Pancreas (tissue), 10 donors: ENCODE data around the gene LOXL1. TPM values are rescaled to one million over a fixed set of nuclear protein-coding genes. Genes with fewer than 3 reads are reported as not detected.

Experiments
- ATAC-seq, 4 donors: fragments of 200-7000 bp; cut with Tn5 transposase; one replicate each; pipeline versions ENCODE4 v1.8.0 to v1.9.1; 2020; ENCODE audit warnings: mild to moderate bottlenecking in 4 of 4, moderate library complexity in 4 of 4
- DNase-seq, 6 donors: peaks; one replicate each; pipeline ENCODE4 v3.0.0-alpha.2; 2020
- FAIRE-seq: peaks from 2 replicates; lab custom pipeline; 2012; peaks lifted over from hg19 to GRCh38; lab: Jason Lieb, UNC
- H3K27ac ChIP-seq, 4 donors: fragments of 200-600 bp; sonication (generic); 1 replicate in 3 of 4; 2 replicates in 1 of 4; pipeline versions ENCODE4 v1.5.0 to v1.8.0; 2020
- H3K27me3 ChIP-seq, 4 donors: fragments of 200-600 bp; one replicate each; pipeline ENCODE4 v1.8.0; 2021
- H3K36me3 ChIP-seq, 3 donors: fragments of 200-600 bp; sonication (generic) in 1 of 3; one replicate each; pipeline versions ENCODE4 v1.5.0 to v1.8.0; 2020 to 2021
- H3K4me1 ChIP-seq, 3 donors: fragments of 200-600 bp; one replicate each; pipeline ENCODE4 v1.8.0; 2021
- H3K4me3 ChIP-seq, 4 donors: fragments of 200-600 bp; sonication (generic) in 2 of 4; one replicate each; pipeline versions ENCODE4 v1.5.0 to v1.8.0; 2020 to 2021
- H3K9me3 ChIP-seq, 4 donors: fragments of 200-600 bp; one replicate each; pipeline ENCODE4 v1.8.0; 2021
- CTCF ChIP-seq, 4 donors: fragments of 200-600 bp; sonication (generic) in 3 of 4; IDR thresholded peaks; one replicate each; pipeline versions ENCODE4 v1.5.0 to v1.8.0; 2021; ENCODE audit warnings: antibody characterized with exemption in 4 of 4
- WGBS, 2 donors: extraction: QIAGEN DNeasy Blood & Tissue Kit; methylation state at CpG; one replicate each; pipeline ENCODE4 v1.1.7; 2013; 5-methylcytosine and 5-hydroxymethylcytosine counted together
- intact Hi-C, 3 donors: fragments of 100-400 bp; cut with DNase I; formaldehyde crosslinking; loops; one replicate each; pipeline versions ENCODE4 v1.11.1 to v1.14.2; 2022
- polyA plus RNA-seq, 2 donors: library from polyadenylated mRNA; stranded (reverse); fragments of 200-250 nt; gene quantifications; one replicate each; pipeline ENCODE4 v1.2.3, GENCODE V29; 2013
- total RNA-seq, 6 donors: library from RNA; stranded (reverse); fragmentation: NEBNext Ultra II Directional in 4 of 6; extraction: Animal tissue kit (Norgen Biotek cat#: 25700) in 4 of 6; gene quantifications; one replicate each; pipeline versions ENCODE4 v1.2.1 to v1.2.4, GENCODE V29; 2021 to 2023
- donor health status: healthy with polysubstance abuse.
- donor health status: DM: no; HTN: no; CAD: no; lungs with moderate emphysema.
- donor health status: DM: no; HTN: no; CAD: no.
- donor health status: control.
- donor health status: control.
- donor health status: Bipolar disorder and iron deficiency.
- donor health status: DM: yes; HTN: yes; CAD: no.
- donor health status: DM: no; HTN: no; CAD: no.
- donor health status: DM: no; HTN: no; CAD: no.
- donor health status: DM: yes; HTN: yes; CAD: no.

LOXL1 gene
- total and polyA plus RNA-seq, 8 donors = 2.2 to 14.9 (median 5.5) TPM

DNA sequence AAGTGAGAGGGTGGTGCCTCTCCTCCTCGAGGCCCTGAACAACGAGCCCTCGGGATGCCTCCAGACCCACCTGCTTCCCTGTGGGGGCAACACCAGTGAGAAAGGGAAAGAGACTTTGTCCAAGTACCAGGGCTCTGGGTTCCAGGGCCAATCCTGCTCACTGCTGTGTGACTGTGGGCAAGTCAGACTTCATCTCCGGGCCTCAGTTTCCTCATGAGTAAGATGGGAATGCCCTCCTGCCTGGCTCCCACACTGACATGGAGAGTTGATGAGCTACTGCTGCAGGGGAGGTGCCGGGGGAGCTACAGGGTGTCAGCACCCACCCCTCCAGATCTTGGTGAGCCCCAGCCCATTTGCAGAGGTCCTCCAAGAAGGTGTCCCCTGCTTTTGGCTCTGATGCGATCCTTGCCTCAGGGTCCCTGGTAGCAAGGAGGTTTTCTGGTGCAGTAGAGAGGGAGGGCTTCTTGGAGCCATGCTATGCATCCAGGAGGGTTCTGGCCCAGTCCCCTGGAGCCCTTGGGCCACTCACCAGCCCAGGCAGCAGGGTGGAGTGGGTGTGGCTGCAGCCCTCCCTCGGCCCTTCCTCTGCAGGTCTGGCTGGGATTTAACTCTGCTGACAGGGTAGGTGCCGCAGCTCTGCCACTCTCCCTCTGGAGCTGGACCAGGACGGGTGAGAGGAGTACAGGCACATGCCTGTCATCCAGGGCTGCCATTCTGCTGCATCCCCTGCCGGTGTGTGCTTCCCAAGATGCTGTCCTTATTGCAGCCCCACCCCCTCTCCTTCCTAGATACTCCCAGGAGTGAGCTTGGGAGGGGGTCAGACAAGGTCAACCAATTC lies 26.9 kb downstream of the LOXL1 start:
- H3K27me3 ChIP-seq = no peaks in the 10 kb centered on the region
- H3K4me1 ChIP-seq = peaks cover 0 to 6% (median 4%) of the 10 kb centered on the region in 3 donors
- FAIRE-seq (no peak), ATAC-seq (no peak), DNase-seq (no peak)
- intact Hi-C loops = no loop called here
- H3K4me3 ChIP-seq = no peak overlapping the region
- WGBS, 2 donors = 76 to 85% methylated on average over 10 of the region's 10 CpGs
- H3K27ac ChIP-seq = no peak overlapping the region
- no peak for TF ChIP-seq CTCF (IDR thresholded peaks at IDR 0.05)
- H3K36me3 ChIP-seq = no peaks in the 10 kb centered on the region
- H3K9me3 ChIP-seq = no peaks in the 10 kb centered on the region

DNA sequence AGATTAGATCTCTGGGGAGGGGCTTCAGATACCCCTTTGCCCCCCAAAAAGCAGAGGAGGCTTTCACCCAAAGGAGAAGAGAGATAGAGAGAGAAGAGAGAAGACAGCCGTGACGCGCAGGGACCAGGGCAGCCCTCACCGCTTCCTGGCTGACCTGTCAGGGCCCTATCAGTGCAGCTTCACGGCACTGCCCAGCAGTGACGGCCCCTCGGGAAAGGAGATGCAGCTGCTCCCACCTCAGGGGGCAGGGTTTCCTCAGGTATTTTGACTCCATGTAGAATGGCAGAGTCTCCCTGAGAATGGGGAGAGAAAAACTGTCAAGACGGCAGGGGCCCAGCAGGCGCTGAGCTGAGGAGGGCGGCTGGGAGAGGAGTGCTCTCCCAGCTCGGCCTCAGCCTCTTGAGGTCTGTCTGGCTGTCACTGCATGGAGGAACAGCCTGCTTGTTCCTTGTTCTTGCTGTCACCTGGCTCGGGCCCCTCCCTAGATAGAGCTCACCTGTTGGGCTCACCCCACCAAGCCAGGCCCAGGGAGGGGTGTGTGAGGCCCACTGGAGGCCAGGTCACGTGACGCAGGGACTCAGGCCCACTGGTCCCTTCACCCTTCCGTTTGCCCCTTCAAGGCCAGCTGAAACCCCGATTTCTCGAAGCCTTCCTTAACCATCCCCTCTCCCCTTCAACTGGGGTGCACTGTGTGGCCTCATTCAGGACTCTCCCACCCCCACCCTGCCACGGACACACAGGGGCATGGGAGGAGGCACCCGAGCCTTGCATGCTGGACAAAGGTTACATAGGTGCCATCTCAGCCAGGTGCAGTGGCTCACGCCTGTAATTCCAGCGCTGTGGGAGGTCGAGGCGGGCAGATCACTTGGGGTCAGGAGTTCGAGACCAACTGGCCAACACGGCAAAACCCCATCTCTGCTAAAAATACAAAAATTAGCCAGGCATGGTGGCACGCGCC lies 28.2 kb downstream of the LOXL1 start:
- FAIRE-seq = no peak
- TF ChIP-seq CTCF (IDR thresholded peaks at IDR 0.05) = no peak
- H3K9me3 ChIP-seq = no peaks in the 10 kb centered on the region
- ATAC-seq = no peak
- no peaks in the 10 kb centered on the region for H3K27me3 ChIP-seq
- WGBS, 2 donors = 74 to 78% methylated on average over 27 of the region's 27 CpGs
- intact Hi-C loops = no loop called here
- no peaks in the 10 kb centered on the region for H3K36me3 ChIP-seq
- H3K4me1 ChIP-seq = peaks cover 0 to 6% (median 4%) of the 10 kb centered on the region in 3 donors
- no peak overlapping the region for H3K27ac ChIP-seq
- no peak overlapping the region for H3K4me3 ChIP-seq
- peak in 1 of 6 donors; percentile 38 for DNase-seq

- FAIRE-seq (no peak), DNase-seq (no peak), ATAC-seq (no peak)
- TF ChIP-seq CTCF (IDR thresholded peaks at IDR 0.05) = no peak
- Histone ChIP-seq H3K9me3 (no peaks in the 10 kb centered on the region), H3K4me3 (no peak overlapping the region), H3K27me3 (no peaks in the 10 kb centered on the region), H3K4me1 (peaks cover 0 to 6% (median 4%) of the 10 kb centered on the region in 3 donors), H3K27ac (no peak overlapping the region), H3K36me3 (no peaks in the 10 kb centered on the region)
- intact Hi-C loops = no loop called here
- 78 to 82% methylated on average over 4 of the region's 4 CpGs for WGBS, 2 donors
These were observed 29.1 kb downstream of the LOXL1 start for GRCh38 chr15:73955326-73955725.

- peaks cover 0 to 6% (median 4%) of the 10 kb centered on the region in 3 donors for H3K4me1 ChIP-seq
- H3K9me3 ChIP-seq = no peaks in the 10 kb centered on the region
- DNase-seq (no peak), ATAC-seq (no peak), FAIRE-seq (no peak)
- no peak overlapping the region for H3K27ac ChIP-seq
- intact Hi-C loops = no loop called here
- no peak overlapping the region for H3K4me3 ChIP-seq
- H3K36me3 ChIP-seq = no peaks in the 10 kb centered on the region
- H3K27me3 ChIP-seq = no peaks in the 10 kb centered on the region
- WGBS, 2 donors = 77 to 87% methylated on average over 12 of the region's 12 CpGs
- TF ChIP-seq CTCF (IDR thresholded peaks at IDR 0.05) = no peak
These were observed 29.8 kb downstream of the LOXL1 start for GRCh38 chr15:73955861-73956742.
